ENCODE measurements around the gene IL4.

GRCh38 chr5:132679717-132680380 lies 6.1 kb downstream of the IL4 start:
- TF ChIP-seq CTCF (IDR thresholded peaks at IDR 0.05) (no peak), POLR2A (IDR thresholded peaks at IDR 0.05) (no peak)
